Measurements from ENCODE around the gene ARMH3. TPM values are rescaled to one million over a fixed set of nuclear protein-coding genes. Genes with fewer than 3 reads are reported as not detected.

ARMH3 gene
- total and polyA plus RNA-seq, 10 of the 15 experiments (the other 5 are each of a cell fraction or from before 2014, with no cell fraction given) = 13.0 to 33.0 (median 16.4) TPM

DNA sequence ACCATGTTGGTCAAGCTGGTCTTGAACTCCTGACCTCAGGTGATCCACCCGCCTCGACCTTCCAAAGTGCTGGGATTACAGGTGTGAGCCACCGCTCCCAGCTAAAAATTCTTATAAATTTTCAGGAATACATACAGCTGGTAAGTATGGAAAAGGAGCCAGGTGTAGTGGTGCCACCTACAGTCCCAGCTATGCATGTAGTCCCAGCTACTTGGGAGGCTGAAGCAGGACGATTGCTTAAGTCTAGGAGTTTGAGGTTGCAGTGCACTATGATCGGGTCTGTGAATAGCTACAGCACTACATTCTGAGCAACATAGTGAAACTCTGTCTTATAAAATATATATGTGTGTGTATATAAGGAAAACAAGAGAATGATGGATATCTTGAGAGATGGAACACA is 45.2 kb upstream of the ARMH3 start (continued):
- TF ChIP-seq BCL3 (IDR thresholded peaks at IDR 0.05; ENCODE audit: borderline replicate concordance, insufficient read depth, low read depth, low read length, poor library complexity, severe bottlenecking) = no peak
- TF ChIP-seq HDAC2 (IDR thresholded peaks at IDR 0.05) = no peak

GRCh38 chr10:102096449-102096848 is 40.5 kb upstream of the ARMH3 start:
- in situ Hi-C loops (cut with MboI) = loop anchor here (25.0 kb wide), 1 partner anchor 884 kb away; no protein-coding TSS in a partner anchor
- SMC1A ChIA-PET (ENCODE audit: uncharacterized antibody, unreplicated experiment) = interaction anchor here (0.5 kb wide), 1 partner anchor 595 kb away, joined by 3 read pairs; no protein-coding TSS in a partner anchor

More at GRCh38 chr10:102096449-102096848, 40.5 kb upstream of the ARMH3 start:
- ChIA-PET RAD21 (ENCODE audit: unreplicated experiment) (no interaction called here), POLR2A (no interaction called here), CTCF (no interaction called here)
- Histone ChIP-seq H3K36me3 (ENCODE audit: control insufficient read depth in 2 of 2, insufficient read depth in 2 of 2, low read length in 1 of 2) (no peaks in the 10 kb centered on the region), H3K9ac (ENCODE audit: control insufficient read depth, insufficient read depth, low read length) (no peak overlapping the region), H2AFZ (ENCODE audit: control insufficient read depth, low read depth, low read length) (no peak overlapping the region), H3K79me2 (ENCODE audit: control insufficient read depth, insufficient read depth, low read length) (no peaks in the 10 kb centered on the region), H3K4me1 (ENCODE audit: control insufficient read depth, insufficient read depth, low read length) (no peaks in the 10 kb centered on the region), H3K4me2 (ENCODE audit: control insufficient read depth, insufficient read depth) (no peak overlapping the region), H4K20me1 (ENCODE audit: control insufficient read depth, insufficient read depth) (no peaks in the 10 kb centered on the region), H3K27ac (ENCODE audit: control insufficient read depth, insufficient read depth) (no peak overlapping the region), H3K27me3 (replicated peaks in 1 of 2; ENCODE audit: control insufficient read depth in 2 of 2, insufficient read depth in 2 of 2, low read length in 1 of 2) (no peaks in the 10 kb centered on the region), H3K4me3 (no peak overlapping the region), H3K9me3 (replicated peaks; ENCODE audit: control insufficient read depth, insufficient read depth, low read length) (no peaks in the 10 kb centered on the region)
- FAIRE-seq (no peak), ATAC-seq (no peak), DNase-seq (ENCODE audit: low read depth, low spot score) (no peak)
- 90% methylated on average over 7 of the region's 7 CpGs for WGBS (ENCODE audit: insufficient coverage, insufficient replicate concordance, low lambda C conversion rate, missing lambda C conversion rate)
- BruUV-seq (replicated peaks) = no TSS peak
- TF ChIP-seq RBBP5 (conservative IDR thresholded peaks at IDR 0.05) = no peak
- TF ChIP-seq NR2C2 (IDR thresholded peaks at IDR 0.05; ENCODE audit: borderline replicate concordance, control insufficient read depth, insufficient read length, low read depth) = no peak
- no peak for TF ChIP-seq CEBPB (IDR thresholded peaks at IDR 0.05; ENCODE audit: borderline replicate concordance in 1 of 2, low read depth in 2 of 2, low read length in 2 of 2)
- TF ChIP-seq, protein P1, sequence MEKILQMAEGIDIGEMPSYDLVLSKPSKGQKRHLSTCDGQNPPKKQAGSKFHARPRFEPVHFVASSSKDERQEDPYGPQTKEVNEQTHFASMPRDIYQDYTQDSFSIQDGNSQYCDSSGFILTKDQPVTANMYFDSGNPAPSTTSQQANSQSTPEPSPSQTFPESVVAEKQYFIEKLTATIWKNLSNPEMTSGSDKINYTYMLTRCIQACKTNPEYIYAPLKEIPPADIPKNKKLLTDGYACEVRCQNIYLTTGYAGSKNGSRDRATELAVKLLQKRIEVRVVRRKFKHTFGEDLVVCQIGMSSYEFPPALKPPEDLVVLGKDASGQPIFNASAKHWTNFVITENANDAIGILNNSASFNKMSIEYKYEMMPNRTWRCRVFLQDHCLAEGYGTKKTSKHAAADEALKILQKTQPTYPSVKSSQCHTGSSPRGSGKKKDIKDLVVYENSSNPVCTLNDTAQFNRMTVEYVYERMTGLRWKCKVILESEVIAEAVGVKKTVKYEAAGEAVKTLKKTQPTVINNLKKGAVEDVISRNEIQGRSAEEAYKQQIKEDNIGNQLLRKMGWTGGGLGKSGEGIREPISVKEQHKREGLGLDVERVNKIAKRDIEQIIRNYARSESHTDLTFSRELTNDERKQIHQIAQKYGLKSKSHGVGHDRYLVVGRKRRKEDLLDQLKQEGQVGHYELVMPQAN (conservative IDR thresholded peaks at IDR 0.05) = no peak
- TF ChIP-seq ATF7 (IDR thresholded peaks at IDR 0.05; ENCODE audit: low read depth) = no peak
- no peak for TF ChIP-seq FOXM1 (IDR thresholded peaks at IDR 0.05; ENCODE audit: low read depth, low read length)
- TF ChIP-seq EED (IDR thresholded peaks at IDR 0.05; ENCODE audit: low read depth) = no peak
- no peak for TF ChIP-seq SMARCA5 (IDR thresholded peaks at IDR 0.05)
- TF ChIP-seq BMI1 (IDR thresholded peaks at IDR 0.05; ENCODE audit: borderline replicate concordance) = no peak
- no peak for TF ChIP-seq ASH2L (IDR thresholded peaks at IDR 0.05; ENCODE audit: borderline replicate concordance, low read depth)
- TF ChIP-seq, protein P2, sequence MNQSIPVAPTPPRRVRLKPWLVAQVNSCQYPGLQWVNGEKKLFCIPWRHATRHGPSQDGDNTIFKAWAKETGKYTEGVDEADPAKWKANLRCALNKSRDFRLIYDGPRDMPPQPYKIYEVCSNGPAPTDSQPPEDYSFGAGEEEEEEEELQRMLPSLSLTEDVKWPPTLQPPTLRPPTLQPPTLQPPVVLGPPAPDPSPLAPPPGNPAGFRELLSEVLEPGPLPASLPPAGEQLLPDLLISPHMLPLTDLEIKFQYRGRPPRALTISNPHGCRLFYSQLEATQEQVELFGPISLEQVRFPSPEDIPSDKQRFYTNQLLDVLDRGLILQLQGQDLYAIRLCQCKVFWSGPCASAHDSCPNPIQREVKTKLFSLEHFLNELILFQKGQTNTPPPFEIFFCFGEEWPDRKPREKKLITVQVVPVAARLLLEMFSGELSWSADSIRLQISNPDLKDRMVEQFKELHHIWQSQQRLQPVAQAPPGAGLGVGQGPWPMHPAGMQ (IDR thresholded peaks at IDR 0.05; ENCODE audit: borderline replicate concordance) = no peak
- no peak for TF ChIP-seq KAT2A (conservative IDR thresholded peaks at IDR 0.05; ENCODE audit: control insufficient read depth, low read depth, low read length)
- TF ChIP-seq SUZ12 (IDR thresholded peaks at IDR 0.05; ENCODE audit: unreplicated experiment) = no peak
- TF ChIP-seq MXI1 (IDR thresholded peaks at IDR 0.05; ENCODE audit: low read depth, low read length) = no peak
- no peak for TF ChIP-seq PML (IDR thresholded peaks at IDR 0.05; ENCODE audit: low read length)
- TF ChIP-seq, protein P3, sequence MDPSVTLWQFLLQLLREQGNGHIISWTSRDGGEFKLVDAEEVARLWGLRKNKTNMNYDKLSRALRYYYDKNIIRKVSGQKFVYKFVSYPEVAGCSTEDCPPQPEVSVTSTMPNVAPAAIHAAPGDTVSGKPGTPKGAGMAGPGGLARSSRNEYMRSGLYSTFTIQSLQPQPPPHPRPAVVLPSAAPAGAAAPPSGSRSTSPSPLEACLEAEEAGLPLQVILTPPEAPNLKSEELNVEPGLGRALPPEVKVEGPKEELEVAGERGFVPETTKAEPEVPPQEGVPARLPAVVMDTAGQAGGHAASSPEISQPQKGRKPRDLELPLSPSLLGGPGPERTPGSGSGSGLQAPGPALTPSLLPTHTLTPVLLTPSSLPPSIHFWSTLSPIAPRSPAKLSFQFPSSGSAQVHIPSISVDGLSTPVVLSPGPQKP (IDR thresholded peaks at IDR 0.05; ENCODE audit: low read depth, low read length) = no peak
- no peak for TF ChIP-seq POLR2AphosphoS2 (IDR thresholded peaks at IDR 0.05; ENCODE audit: low read depth, low read length)
- no peak for TF ChIP-seq HDGF (IDR thresholded peaks at IDR 0.05)
- intact Hi-C loops (cut with micrococcal nuclease; ENCODE audit: unreplicated experiment) = no loop called here
